A673 (cell line): ENCODE results near the gene CWH43.

Source experiments
- EZH2 ChIP-seq: fragments of 200-600 bp; sonication (generic); IDR thresholded peaks from 2 replicates; pipeline ENCODE4 v1.6.1; 2017; ENCODE audit warnings: borderline replicate concordance, low read depth, mild to moderate bottlenecking, mixed read lengths, antibody characterized with exemption, low read length; ENCODE audit not compliant: poor library complexity, severe bottlenecking
- TF ChIP-seq, protein P1 (sequence below): fragments of 300-800, 200-600 bp; sonication (generic); conservative IDR thresholded peaks from 2 replicates; pipeline ENCODE4 v1.5.1; 2017; ENCODE audit warnings: low read depth, mild to moderate bottlenecking, antibody characterized with exemption, low read length, moderate library complexity, mixed read lengths

DNA sequence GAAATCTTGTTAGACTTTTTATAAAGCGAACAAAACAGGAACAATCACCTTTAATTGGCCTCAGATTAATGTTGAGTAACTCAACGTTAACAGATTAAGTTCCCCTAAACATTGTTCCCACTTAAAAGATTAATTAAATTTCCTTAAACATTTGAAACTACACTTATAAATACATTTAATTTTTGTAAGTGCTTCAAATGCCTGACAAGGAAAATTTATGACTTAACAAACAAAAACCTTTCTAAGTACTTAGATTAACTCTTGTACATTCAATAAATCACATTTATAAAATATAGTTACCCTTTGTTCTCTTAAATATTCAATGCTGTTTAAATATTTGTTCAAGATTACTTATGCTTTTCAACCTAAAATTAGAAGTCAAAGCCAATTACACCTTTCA lies 40.1 kb upstream of the CWH43 start:
- TF ChIP-seq, protein P1, sequence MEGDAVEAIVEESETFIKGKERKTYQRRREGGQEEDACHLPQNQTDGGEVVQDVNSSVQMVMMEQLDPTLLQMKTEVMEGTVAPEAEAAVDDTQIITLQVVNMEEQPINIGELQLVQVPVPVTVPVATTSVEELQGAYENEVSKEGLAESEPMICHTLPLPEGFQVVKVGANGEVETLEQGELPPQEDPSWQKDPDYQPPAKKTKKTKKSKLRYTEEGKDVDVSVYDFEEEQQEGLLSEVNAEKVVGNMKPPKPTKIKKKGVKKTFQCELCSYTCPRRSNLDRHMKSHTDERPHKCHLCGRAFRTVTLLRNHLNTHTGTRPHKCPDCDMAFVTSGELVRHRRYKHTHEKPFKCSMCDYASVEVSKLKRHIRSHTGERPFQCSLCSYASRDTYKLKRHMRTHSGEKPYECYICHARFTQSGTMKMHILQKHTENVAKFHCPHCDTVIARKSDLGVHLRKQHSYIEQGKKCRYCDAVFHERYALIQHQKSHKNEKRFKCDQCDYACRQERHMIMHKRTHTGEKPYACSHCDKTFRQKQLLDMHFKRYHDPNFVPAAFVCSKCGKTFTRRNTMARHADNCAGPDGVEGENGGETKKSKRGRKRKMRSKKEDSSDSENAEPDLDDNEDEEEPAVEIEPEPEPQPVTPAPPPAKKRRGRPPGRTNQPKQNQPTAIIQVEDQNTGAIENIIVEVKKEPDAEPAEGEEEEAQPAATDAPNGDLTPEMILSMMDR = no peak
- no peak for TF ChIP-seq EZH2
